HPDE6-E6E7 (cell line): ENCODE measurements around the gene CLOCK.
"Not testable (repeated sequence)": the region's sequence is repeated elsewhere in the genome, so short reads cannot be mapped to it uniquely, and the experiment has no call there.

Experiments used
- DNase-seq: peaks from one replicate; pipeline ENCODE4 v3.0.0; 2011; ENCODE audit warnings: missing footprints; ENCODE audit errors: extremely low spot score

CLOCK gene

GRCh38 chr4:55546756-55547465 is at the start of gene CLOCK:
Gene CLOCK, minus strand, starts transcription at chr4:55546909. Its CDS starts 64,124 bp downstream, at chr4:55482785.
- peak; percentile 47 for DNase-seq

- DNase-seq, result no peak
Observed at GRCh38 chr4:55592014-55592413, 45.3 kb upstream of the CLOCK start, which contains the start of gene PDCL2. Gene PDCL2, minus strand, starts transcription at chr4:55592245. Its CDS starts 136 bp downstream, at chr4:55592109.

- no peak for DNase-seq
Observed at GRCh38 chr4:55588160-55588559, 41.5 kb upstream of the CLOCK start.

- not testable (repeated sequence) for DNase-seq
Observed at GRCh38 chr4:55582773-55583172, 36.1 kb upstream of the CLOCK start.

GRCh38 chr4:55578341-55579010 is 31.8 kb upstream of the CLOCK start:
- DNase-seq, result no peak

GRCh38 chr4:55575513-55575912 is 28.8 kb upstream of the CLOCK start:
- DNase-seq, result no peak

- no peak for DNase-seq
Observed at GRCh38 chr4:55574252-55574651, 27.5 kb upstream of the CLOCK start.

GRCh38 chr4:55571806-55572205 is 25.1 kb upstream of the CLOCK start:
- DNase-seq, result no peak

- DNase-seq, result no peak
Observed at GRCh38 chr4:55568905-55569504, 22.3 kb upstream of the CLOCK start.

GRCh38 chr4:55561889-55562288 is 15.2 kb upstream of the CLOCK start:
- no peak for DNase-seq

- DNase-seq, result no peak
Observed at GRCh38 chr4:55560096-55560495, 13.4 kb upstream of the CLOCK start.

- no peak for DNase-seq
Observed at GRCh38 chr4:55554453-55555030, 7.8 kb upstream of the CLOCK start.

- no peak for DNase-seq
Observed at GRCh38 chr4:55553441-55554201, 6.9 kb upstream of the CLOCK start.

GRCh38 chr4:55551964-55552363 is 5.3 kb upstream of the CLOCK start:
- DNase-seq, result not testable (repeated sequence)

GRCh38 chr4:55549888-55550287 is 3.2 kb upstream of the CLOCK start:
- DNase-seq, result peak; percentile 61

GRCh38 chr4:55547918-55548317 is 1.2 kb upstream of the CLOCK start:
- no peak for DNase-seq

GRCh38 chr4:55547466-55547770 is 709 bp upstream of the CLOCK start:
- DNase-seq, result no peak

GRCh38 chr4:55546506-55546755 is 278 bp downstream of the CLOCK start:
- no peak for DNase-seq

GRCh38 chr4:55545641-55546505 is 836 bp downstream of the CLOCK start:
- DNase-seq, result peak; percentile 31

- DNase-seq, result no peak
Observed at GRCh38 chr4:55545151-55545550, 1.6 kb downstream of the CLOCK start.

GRCh38 chr4:55543858-55544257 is 2.9 kb downstream of the CLOCK start:
- DNase-seq, result no peak
